PC-9 (cell line): ENCODE measurements around the gene SMOC2. TPM values are rescaled to one million over a fixed set of nuclear protein-coding genes. Genes with fewer than 3 reads are reported as not detected.

Source experiments
- BruUV-seq: library from RNA; stranded (reverse); fragments of 400-500 nt; replicated peaks from 2 replicates; lab custom pipeline; 2021; lab: Mats Ljungman, UMichigan
- CTCF ChIA-PET: fragments of 300-600 bp; sonication (Branson Sonifier 250); formaldehyde crosslinking; loops from one replicate; lab custom pipeline; 2022; ENCODE audit warnings: antibody characterized with exemption; lab: Charles Lee
- POLR2A ChIA-PET: fragments of 300-600 bp; sonication (Branson Sonifier 250); formaldehyde crosslinking; loops from one replicate; lab custom pipeline; 2022; ENCODE audit warnings: antibody characterized with exemption; ENCODE audit not compliant: unreplicated experiment; lab: Charles Lee
- DNase-seq, 2 experiments: peaks; one replicate each; pipeline versions ENCODE4 v3.0.0 to v3.0.0-alpha.2; 2015 to 2022; ENCODE audit warnings: mixed read lengths in 1 of 2
- H2AFZ ChIP-seq: fragments of 200-600 bp; sonication (generic); 2 replicates; pipeline ENCODE4 v1.8.1; 2017; ENCODE audit warnings: antibody characterized with exemption
- H3F3A ChIP-seq: fragments of 200-600 bp; sonication (generic); 2 replicates; pipeline ENCODE4 v1.8.1; 2017; ENCODE audit warnings: antibody characterized with exemption, mild to moderate bottlenecking, low read depth; ENCODE audit not compliant: insufficient read depth
- H3K27ac ChIP-seq: fragments of 200-600 bp; sonication (generic); 2 replicates; pipeline ENCODE4 v1.6.1; 2016; ENCODE audit warnings: mixed run types
- H3K27me3 ChIP-seq: fragments of 200-600 bp; sonication (generic); 2 replicates; pipeline ENCODE4 v1.6.1; 2016; ENCODE audit warnings: low read depth, mixed run types; ENCODE audit not compliant: insufficient read depth
- H3K36me3 ChIP-seq: fragments of 200-600 bp; sonication (generic); 2 replicates; pipeline ENCODE4 v1.6.1; 2016; ENCODE audit warnings: low read depth, mixed run types
- H3K4me1 ChIP-seq: fragments of 200-600 bp; sonication (generic); replicated peaks from 2 replicates; pipeline ENCODE4 v1.6.1; 2016; ENCODE audit warnings: mixed run types; ENCODE audit not compliant: insufficient read depth
- H3K4me2 ChIP-seq: fragments of 200-600 bp; sonication (generic); 2 replicates; pipeline ENCODE4 v1.6.1; 2017; ENCODE audit warnings: mixed run types
- H3K4me3 ChIP-seq: fragments of 200-600 bp; sonication (generic); 2 replicates; pipeline ENCODE4 v1.6.1; 2016; ENCODE audit warnings: mixed run types
- H3K79me2 ChIP-seq: fragments of 200-600 bp; sonication (generic); 2 replicates; pipeline ENCODE4 v1.6.1; 2017; ENCODE audit warnings: low read depth, mixed run types
- H3K9me2 ChIP-seq: fragments of 200-600 bp; sonication (generic); 2 replicates; pipeline ENCODE4 v1.8.1; 2017; ENCODE audit warnings: mild to moderate bottlenecking; ENCODE audit not compliant: insufficient read depth
- H3K9me3 ChIP-seq: fragments of 200-600 bp; sonication (generic); 2 replicates; pipeline ENCODE4 v1.8.1; 2016; ENCODE audit warnings: low read depth; ENCODE audit not compliant: insufficient read depth
- H4K20me1 ChIP-seq: fragments of 200-600 bp; sonication (generic); 2 replicates; pipeline ENCODE4 v1.8.1; 2017; ENCODE audit not compliant: insufficient read depth
- CTCF ChIP-seq: fragments of 200-600 bp; sonication (generic); conservative IDR thresholded peaks from 2 replicates; pipeline ENCODE4 v1.6.1; 2017; ENCODE audit warnings: mixed run types, antibody characterized with exemption, mild to moderate bottlenecking, moderate library complexity
- EZH2 ChIP-seq: fragments of 200-600 bp; sonication (generic); IDR thresholded peaks from 2 replicates; pipeline ENCODE4 v1.8.0; 2017; ENCODE audit warnings: antibody characterized with exemption, low read depth
- intact Hi-C: fragments of 100-400 bp; cut with micrococcal nuclease; formaldehyde crosslinking; loops from one replicate; pipeline ENCODE4 v1.10.0; 2022; ENCODE audit not compliant: unreplicated experiment
- total RNA-seq: library from RNA; stranded (reverse); gene quantifications from 2 replicates; pipeline ENCODE4 v1.2.3, GENCODE V29; 2021

The SMOC2 gene
- total RNA-seq, 1 experiment from 2014 or later: not detected

DNA sequence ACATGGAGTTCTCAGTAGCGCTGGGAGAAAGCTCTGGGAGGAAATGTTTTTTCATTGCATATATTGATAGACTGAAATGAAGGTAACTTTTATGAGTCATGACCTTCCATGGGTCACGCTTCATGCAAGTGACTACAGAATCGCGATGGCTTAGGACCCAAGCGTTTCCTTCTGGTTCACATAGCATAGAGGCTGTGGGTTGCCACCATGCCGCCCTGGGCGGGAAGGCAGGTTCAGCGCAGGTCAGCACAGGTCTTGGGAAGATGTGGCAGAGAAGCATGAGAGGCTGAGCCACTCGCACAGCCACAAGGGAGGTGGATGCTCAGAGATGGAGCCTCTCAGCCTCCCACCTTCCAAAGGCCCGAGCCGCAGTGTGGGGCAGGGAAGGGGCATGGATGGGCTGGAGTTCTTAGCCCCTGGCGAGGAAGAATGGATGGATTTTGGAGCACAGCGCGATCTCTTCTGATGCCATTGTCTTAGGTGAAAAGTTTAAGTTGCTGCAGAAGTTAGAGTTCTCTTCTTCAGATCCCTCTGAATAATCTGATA, 219.5 kb downstream of the SMOC2 start:
- H3K27me3 ChIP-seq: no peaks in the 10 kb centered on the region
- CTCF ChIA-PET: no interaction called here
- BruUV-seq: no TSS peak
- no peak overlapping the region for H3K4me2 ChIP-seq
- no peaks in the 10 kb centered on the region for H3K79me2 ChIP-seq
- no peaks in the 10 kb centered on the region for H3F3A ChIP-seq
- POLR2A ChIA-PET: no interaction called here
- 0 out of 2 replicates have a peak, but pooled peaks cover 2% of the 10 kb centered on the region for H3K9me3 ChIP-seq
- H3K27ac ChIP-seq: no peak overlapping the region
- H4K20me1 ChIP-seq: no peaks in the 10 kb centered on the region
- no peak overlapping the region for H2AFZ ChIP-seq
- H3K4me3 ChIP-seq: no peak overlapping the region
- intact Hi-C loops: no loop called here
- no peak for DNase-seq
- no peaks in the 10 kb centered on the region for H3K36me3 ChIP-seq
- no peaks in the 10 kb centered on the region; the same call in 1 of the 2 replicates for H3K4me1 ChIP-seq
- no peaks in the 10 kb centered on the region for H3K9me2 ChIP-seq
- TF ChIP-seq EZH2 (no peak), CTCF (no peak)

DNA sequence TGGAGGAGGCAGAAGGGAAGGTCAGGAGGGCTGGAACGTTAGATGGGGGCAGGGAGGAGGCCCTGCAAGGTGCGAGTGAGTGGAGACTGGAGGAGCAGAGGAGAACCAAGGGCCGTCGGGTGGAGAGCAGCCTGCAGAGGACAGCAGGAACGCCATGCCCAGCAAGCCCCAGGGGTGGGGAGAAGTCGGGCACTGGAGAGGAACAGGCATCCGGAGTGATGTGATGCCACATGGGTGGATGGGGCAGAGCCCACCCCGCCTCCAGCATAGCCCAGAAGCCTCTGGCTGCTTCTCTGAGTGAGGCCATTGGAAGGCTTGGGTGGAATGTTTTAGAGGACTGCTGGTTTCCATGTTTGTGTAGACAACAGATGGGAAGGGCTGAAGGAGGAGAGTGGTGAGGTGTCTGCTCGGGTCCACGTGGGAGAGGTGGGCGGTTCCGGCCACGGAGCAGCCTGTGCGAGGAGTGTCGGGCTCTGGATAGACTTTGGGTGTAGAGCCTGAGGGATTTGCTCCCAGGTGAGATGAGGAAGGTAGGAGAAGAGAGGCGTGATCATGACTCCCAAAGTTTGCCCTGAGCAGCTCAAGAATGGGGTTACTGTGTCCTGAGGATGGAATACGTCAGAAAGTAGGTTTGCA, 221.4 kb downstream of the SMOC2 start:
- Histone ChIP-seq H2AFZ (no peak overlapping the region), H3K79me2 (no peaks in the 10 kb centered on the region), H3K36me3 (no peaks in the 10 kb centered on the region), H4K20me1 (no peaks in the 10 kb centered on the region), H3K4me3 (no peak overlapping the region), H3K9me2 (no peaks in the 10 kb centered on the region), H3F3A (no peaks in the 10 kb centered on the region), H3K4me1 (no peaks in the 10 kb centered on the region; the same call in 1 of the 2 replicates), H3K27me3 (no peaks in the 10 kb centered on the region), H3K4me2 (no peak overlapping the region), H3K27ac (no peak overlapping the region), H3K9me3 (no peaks in the 10 kb centered on the region)
- TF ChIP-seq CTCF: no peak
- TF ChIP-seq EZH2: no peak
- intact Hi-C loops: no loop called here
- no peak for DNase-seq
- ChIA-PET POLR2A (no interaction called here), CTCF (no interaction called here)
- BruUV-seq: no TSS peak

DNA sequence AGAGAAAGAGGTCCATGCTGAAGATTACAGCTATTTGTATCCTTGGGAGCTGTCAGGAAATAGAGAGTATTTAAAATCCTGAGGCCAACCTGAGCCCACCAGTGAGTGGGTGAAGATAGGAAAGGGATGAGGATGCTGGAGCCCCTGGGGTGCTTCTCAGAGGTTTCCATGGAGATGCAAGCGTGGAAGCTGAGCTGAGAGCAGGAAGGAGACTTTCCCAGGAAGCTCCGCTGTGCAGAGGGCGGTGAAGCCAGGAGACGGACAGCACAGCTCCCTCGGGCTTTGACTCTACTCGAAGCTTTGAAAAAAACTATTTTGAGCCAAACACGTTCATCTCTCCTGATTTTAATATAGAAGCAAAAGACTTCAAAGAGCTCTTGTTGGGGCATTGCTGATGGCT, 222.1 kb downstream of the SMOC2 start:
- no TSS peak for BruUV-seq
- Histone ChIP-seq H3K27me3 (no peaks in the 10 kb centered on the region), H3K36me3 (no peaks in the 10 kb centered on the region), H3K4me1 (no peaks in the 10 kb centered on the region; the same call in 1 of the 2 replicates), H2AFZ (no peak overlapping the region), H3K9me2 (no peaks in the 10 kb centered on the region), H3K4me2 (no peak overlapping the region), H4K20me1 (no peaks in the 10 kb centered on the region), H3K9me3 (no peaks in the 10 kb centered on the region), H3K79me2 (no peaks in the 10 kb centered on the region), H3K27ac (no peak overlapping the region), H3K4me3 (no peak overlapping the region), H3F3A (no peaks in the 10 kb centered on the region)
- DNase-seq: no peak
- ChIA-PET CTCF (no interaction called here), POLR2A (no interaction called here)
- TF ChIP-seq EZH2: no peak
- intact Hi-C loops: no loop called here
